PFSK-1 (cell line): ENCODE data around the gene SGCA.

Experiments
- POLR2AphosphoS5 ChIP-seq: IDR thresholded peaks from 2 replicates; pipeline ENCODE4 v1.6.1; 2012; ENCODE audit warnings: low read depth, mild to moderate bottlenecking, control low read depth, low read length, moderate library complexity
- REST ChIP-seq, 2 experiments: IDR thresholded peaks; 2 replicates each; pipeline versions ENCODE4 v1.6.1 to v1.8.0; 2011 to 2012; ENCODE audit warnings: low read depth in 2 of 2, low read length in 2 of 2, control low read depth in 1 of 2, inconsistent platforms in 1 of 2, mild to moderate bottlenecking in 1 of 2, moderate library complexity in 1 of 2; ENCODE audit not compliant: insufficient read depth in 1 of 2

- no peak for TF ChIP-seq POLR2AphosphoS5
- TF ChIP-seq REST (IDR thresholded peaks at IDR 0.05; ENCODE audit: insufficient read depth in 1 of 2, low read depth in 2 of 2, low read length in 2 of 2), result no peak
Observed at GRCh38 chr17:50129353-50129727, 36.5 kb upstream of the SGCA start.
